Upper lobe of left lung (tissue), 6 donors: ENCODE data around the gene BLMH. TPM values are rescaled to one million over a fixed set of nuclear protein-coding genes. Genes with fewer than 3 reads are reported as not detected.
A peak's percentile ranks its signal among the peaks of the same experiment; 100 is the strongest.

Experiments used
- ATAC-seq, 2 donors: fragments of 200-7000 bp; cut with Tn5 transposase; one replicate each; pipeline ENCODE4 v1.9.1; 2022; ENCODE audit warnings: mild to moderate bottlenecking in 2 of 2, moderate library complexity in 2 of 2; ENCODE audit not compliant: low FRiP score in 2 of 2
- DNase-seq, 2 donors: peaks; one replicate each; pipeline ENCODE4 v3.0.0-alpha.2; 2019 to 2020
- H3K27ac ChIP-seq, 4 donors: fragments of 200-600 bp; sonication (generic); one replicate each; pipeline ENCODE4 v1.5.1; 2016 to 2019
- H3K27me3 ChIP-seq, 4 donors: fragments of 200-600 bp; sonication (generic); one replicate each; pipeline ENCODE4 v1.5.1; 2017 to 2019
- H3K36me3 ChIP-seq, 4 donors: fragments of 200-600 bp; sonication (generic); one replicate each; pipeline ENCODE4 v1.5.1; 2016 to 2019
- H3K4me1 ChIP-seq, 4 donors: fragments of 200-600 bp; sonication (generic); one replicate each; pipeline ENCODE4 v1.5.1; 2018 to 2019
- H3K4me3 ChIP-seq, 4 donors: fragments of 200-600 bp; sonication (generic); one replicate each; pipeline ENCODE4 v1.5.1; 2017 to 2019; ENCODE audit warnings: mild to moderate bottlenecking in 2 of 4, moderate library complexity in 1 of 4
- H3K9me3 ChIP-seq, 4 donors: fragments of 200-600 bp; sonication (generic); one replicate each; pipeline ENCODE4 v1.5.1; 2018 to 2019
- EP300 ChIP-seq, 4 donors: sonication (generic); formaldehyde crosslinking; IDR thresholded peaks; one replicate each; pipeline ENCODE4 v1.5.1; 2017; ENCODE audit warnings: antibody characterized with exemption in 4 of 4, control low read depth in 2 of 4
- POLR2A ChIP-seq, 4 donors: fragments of 450-650 bp; IDR thresholded peaks; one replicate each; pipeline ENCODE4 v1.5.1; 2016 to 2017; ENCODE audit warnings: antibody characterized with exemption in 4 of 4, mild to moderate bottlenecking in 2 of 4
- POLR2AphosphoS5 ChIP-seq, 2 donors: sonication (generic); formaldehyde crosslinking; IDR thresholded peaks; one replicate each; pipeline ENCODE4 v1.5.1; 2017; ENCODE audit warnings: antibody characterized with exemption in 2 of 2
- WGBS, 2 donors: methylation state at CpG; one replicate each; pipeline ENCODE4 v1.1.5; 2017 to 2018; 5-methylcytosine and 5-hydroxymethylcytosine counted together
- total RNA-seq, 6 donors: library from RNA; depleted of rRNA in 4 of 6; stranded (reverse); fragments of >200 nt in 4 of 6; gene quantifications; one replicate each; pipeline versions ENCODE4 v1.1.0 to v1.2.1, GENCODE V29; 2016 to 2021
- TF ChIP-seq, protein P1 (sequence below), 6 experiments: fragments of 450-650 bp in 4 of 6; fragments of 200-600 bp in 2 of 6; sonication (generic) in 2 of 6; IDR thresholded peaks; one replicate each; pipeline ENCODE4 v1.5.1; 2016 to 2019; ENCODE audit warnings: antibody characterized with exemption in 6 of 6
- donor health status: DM: no; HTN: no; CAD: no; lungs with moderate emphysema.
- donor health status: DM: no; HTN: yes; CAD: no; lungs with severe emphysema.

BLMH gene
- total RNA-seq, 6 donors from 2014 or later: 16.4 to 33.6 (median 22.4) TPM

DNA sequence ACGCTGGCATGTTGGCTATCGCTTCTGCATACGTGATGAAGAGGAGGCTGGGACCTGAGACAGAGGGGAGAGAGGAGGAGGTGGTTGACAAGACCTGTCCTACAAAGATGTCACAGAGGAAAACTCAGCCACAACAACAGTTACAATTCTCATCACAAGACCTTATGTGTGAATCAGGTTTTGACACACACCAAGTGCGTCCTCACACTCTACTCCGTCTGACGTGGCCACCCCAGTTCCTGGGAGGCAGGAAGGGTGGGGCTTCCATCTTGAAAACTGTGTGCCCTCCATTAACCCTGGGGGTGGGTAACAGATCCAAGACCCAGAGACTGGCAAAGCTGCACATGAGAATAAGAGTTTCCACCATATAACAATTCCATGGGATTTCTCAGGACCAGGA is 80.4 kb downstream of the BLMH start:
- 67 to 74% methylated on average over 6 of the region's 6 CpGs for WGBS, 2 donors

DNA sequence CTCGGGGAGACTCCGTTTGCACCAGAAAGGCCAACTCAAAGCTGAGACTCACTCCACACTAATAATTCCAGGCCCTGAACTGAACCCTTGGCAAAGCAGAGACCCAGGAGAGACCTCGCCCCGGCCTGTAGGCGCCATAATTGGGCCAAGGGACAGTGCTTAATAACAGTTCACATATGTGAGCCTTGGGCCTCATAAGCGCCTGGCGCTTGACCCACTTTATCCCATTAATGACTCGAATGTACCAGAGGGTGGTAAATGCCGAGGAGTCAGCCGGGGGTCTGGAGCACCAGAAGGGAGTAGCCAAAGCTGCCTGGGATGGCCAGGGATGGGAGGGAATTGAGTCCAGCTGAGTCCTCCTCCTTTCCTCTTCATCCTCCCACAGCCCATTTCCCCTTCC is 80.8 kb downstream of the BLMH start:
- Histone ChIP-seq H3K9me3 (no peaks in the 10 kb centered on the region), H3K4me1 (no peaks in the 10 kb centered on the region), H3K27ac (peak overlapping the region in 2 of 4 donors; percentile 7 to 57), H3K4me3 (no peak overlapping the region), H3K36me3 (peaks cover 0 to 18% (median 8%) of the 10 kb centered on the region in 4 donors), H3K27me3 (no peaks in the 10 kb centered on the region)
- DNase-seq (no peak), ATAC-seq (no peak)
- 86 to 98% methylated on average over 10 of the region's 10 CpGs for WGBS, 2 donors
- TF ChIP-seq POLR2AphosphoS5 (IDR thresholded peaks at IDR 0.05) (no peak), POLR2A (IDR thresholded peaks at IDR 0.05) (no peak), EP300 (IDR thresholded peaks at IDR 0.05) (no peak)
- TF ChIP-seq, protein P1, sequence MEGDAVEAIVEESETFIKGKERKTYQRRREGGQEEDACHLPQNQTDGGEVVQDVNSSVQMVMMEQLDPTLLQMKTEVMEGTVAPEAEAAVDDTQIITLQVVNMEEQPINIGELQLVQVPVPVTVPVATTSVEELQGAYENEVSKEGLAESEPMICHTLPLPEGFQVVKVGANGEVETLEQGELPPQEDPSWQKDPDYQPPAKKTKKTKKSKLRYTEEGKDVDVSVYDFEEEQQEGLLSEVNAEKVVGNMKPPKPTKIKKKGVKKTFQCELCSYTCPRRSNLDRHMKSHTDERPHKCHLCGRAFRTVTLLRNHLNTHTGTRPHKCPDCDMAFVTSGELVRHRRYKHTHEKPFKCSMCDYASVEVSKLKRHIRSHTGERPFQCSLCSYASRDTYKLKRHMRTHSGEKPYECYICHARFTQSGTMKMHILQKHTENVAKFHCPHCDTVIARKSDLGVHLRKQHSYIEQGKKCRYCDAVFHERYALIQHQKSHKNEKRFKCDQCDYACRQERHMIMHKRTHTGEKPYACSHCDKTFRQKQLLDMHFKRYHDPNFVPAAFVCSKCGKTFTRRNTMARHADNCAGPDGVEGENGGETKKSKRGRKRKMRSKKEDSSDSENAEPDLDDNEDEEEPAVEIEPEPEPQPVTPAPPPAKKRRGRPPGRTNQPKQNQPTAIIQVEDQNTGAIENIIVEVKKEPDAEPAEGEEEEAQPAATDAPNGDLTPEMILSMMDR (IDR thresholded peaks at IDR 0.05): no peak

More for the DNA sequence above, 80.4 kb downstream of the BLMH start:
- H3K36me3 ChIP-seq: peaks cover 0 to 18% (median 8%) of the 10 kb centered on the region in 4 donors
- no peaks in the 10 kb centered on the region for H3K27me3 ChIP-seq
- TF ChIP-seq POLR2A (IDR thresholded peaks at IDR 0.05) (no peak), POLR2AphosphoS5 (IDR thresholded peaks at IDR 0.05) (no peak), EP300 (IDR thresholded peaks at IDR 0.05) (no peak)
- TF ChIP-seq, protein P1 (IDR thresholded peaks at IDR 0.05): no peak
- DNase-seq (no peak), ATAC-seq (no peak)
- H3K4me1 ChIP-seq: no peaks in the 10 kb centered on the region
- H3K9me3 ChIP-seq: no peaks in the 10 kb centered on the region
- H3K4me3 ChIP-seq: no peak overlapping the region
- H3K27ac ChIP-seq: peak overlapping the region in 2 of 4 donors; percentile 7 to 57

DNA sequence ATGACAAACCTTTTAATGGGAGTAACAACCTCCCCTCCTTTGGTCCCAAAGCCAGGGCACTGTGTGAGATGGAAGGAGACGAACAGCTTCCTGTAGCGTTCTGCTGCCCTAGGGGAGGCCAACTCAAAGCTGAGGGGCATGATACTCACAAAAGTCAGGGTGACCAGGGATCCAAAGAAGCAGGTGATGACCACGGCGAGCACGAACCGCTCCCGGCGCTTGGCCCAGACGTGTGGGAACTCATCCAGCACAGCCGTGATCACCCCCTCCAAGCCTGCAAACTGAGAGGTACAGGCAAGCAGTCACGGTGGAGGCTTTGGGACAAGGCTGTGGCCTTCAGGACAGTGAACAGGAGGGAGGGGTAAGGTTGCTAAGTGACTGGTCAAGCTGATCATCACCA is 81.4 kb downstream of the BLMH start:
- Histone ChIP-seq H3K27ac (peak overlapping the region in 1 of 4 donors; percentile 57), H3K9me3 (no peaks in the 10 kb centered on the region), H3K27me3 (no peaks in the 10 kb centered on the region), H3K4me3 (no peak overlapping the region), H3K4me1 (no peaks in the 10 kb centered on the region), H3K36me3 (peaks cover 0 to 18% (median 5%) of the 10 kb centered on the region in 4 donors)
- DNase-seq (no peak), ATAC-seq (no peak)
- WGBS, 2 donors: 84 to 87% methylated on average over 10 to 11 of the region's 11 CpGs
- TF ChIP-seq, protein P1 (IDR thresholded peaks at IDR 0.05): no peak

DNA sequence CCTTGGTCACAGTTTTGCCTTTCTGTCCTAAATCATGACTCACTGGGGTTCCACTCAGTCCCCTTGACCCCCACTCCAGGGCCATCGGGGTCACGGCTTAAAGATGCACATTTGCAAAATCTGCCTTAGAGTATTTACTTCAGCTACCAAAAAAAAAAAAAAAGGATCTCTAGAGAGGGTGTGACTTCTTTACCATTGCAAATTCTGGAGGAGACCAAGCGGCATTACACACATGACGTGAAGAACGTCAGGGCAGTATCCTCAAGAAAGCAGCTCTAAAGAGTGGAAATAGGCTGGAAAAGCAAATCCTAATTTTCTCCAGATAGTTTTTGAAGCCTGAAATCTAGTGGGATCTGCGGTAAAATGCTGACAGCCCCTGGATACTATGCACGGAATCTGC is 81.8 kb downstream of the BLMH start:
- H3K36me3 ChIP-seq: peaks cover 0 to 18% (median 4%) of the 10 kb centered on the region in 4 donors
- H3K27me3 ChIP-seq: no peaks in the 10 kb centered on the region
- no peak overlapping the region for H3K27ac ChIP-seq
- H3K9me3 ChIP-seq: no peaks in the 10 kb centered on the region
- no peak for ATAC-seq
- TF ChIP-seq, protein P1 (IDR thresholded peaks at IDR 0.05): no peak
- TF ChIP-seq EP300 (IDR thresholded peaks at IDR 0.05) (no peak), POLR2AphosphoS5 (IDR thresholded peaks at IDR 0.05) (no peak), POLR2A (IDR thresholded peaks at IDR 0.05) (no peak)
- 90 to 95% methylated on average over 7 of the region's 7 CpGs for WGBS, 2 donors
- H3K4me1 ChIP-seq: peaks cover 0 to under 1% (median 0%) of the 10 kb centered on the region in 4 donors
- no peak overlapping the region for H3K4me3 ChIP-seq
- DNase-seq: no peak

DNA sequence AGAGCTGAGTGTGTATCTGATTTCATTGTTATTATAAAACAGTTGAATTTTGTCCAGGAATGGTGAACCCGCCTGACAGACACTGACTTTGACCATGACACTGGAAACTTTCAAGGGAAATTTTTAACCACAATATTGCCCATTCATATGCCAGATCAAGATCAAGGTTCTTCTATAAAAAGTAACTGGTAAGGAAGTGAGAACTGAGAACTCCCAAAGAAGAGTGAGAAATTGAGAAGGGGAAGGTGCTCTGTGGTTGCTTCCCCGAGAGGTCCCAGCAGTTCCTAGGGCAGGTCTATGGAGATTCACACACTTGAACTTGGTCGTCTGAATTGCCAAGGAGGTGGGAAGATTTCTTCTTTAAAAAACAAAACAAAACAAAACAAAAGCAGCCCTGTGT is 83.5 kb downstream of the BLMH start:
- no peaks in the 10 kb centered on the region for H3K9me3 ChIP-seq
- no peak overlapping the region for H3K4me3 ChIP-seq
- no peak for DNase-seq
- WGBS, 2 donors: 43 to 46% methylated on average over 3 of the region's 3 CpGs
- TF ChIP-seq, protein P1 (IDR thresholded peaks at IDR 0.05): no peak
- TF ChIP-seq POLR2A (IDR thresholded peaks at IDR 0.05) (no peak), EP300 (IDR thresholded peaks at IDR 0.05) (no peak), POLR2AphosphoS5 (IDR thresholded peaks at IDR 0.05) (no peak)
- peaks cover 0 to 18% (median 0%) of the 10 kb centered on the region in 4 donors for H3K36me3 ChIP-seq
- H3K27ac ChIP-seq: peak overlapping the region in 2 of 4 donors; percentile 31 to 68
- H3K27me3 ChIP-seq: no peaks in the 10 kb centered on the region
- no peak for ATAC-seq
- peaks cover 0 to 9% (median 1%) of the 10 kb centered on the region in 4 donors for H3K4me1 ChIP-seq
